UCSD-AML1 (cell line): ENCODE results near the gene CFAP46.
"Not testable (repeated sequence)": the region's sequence is repeated elsewhere in the genome, so short reads cannot be mapped to it uniquely, and the experiment has no call there.

Source experiments
- DNase-seq: peaks from one replicate; lab custom pipeline; 2025; ENCODE audit not compliant: unreplicated experiment; lab: John Stamatoyannopoulos, UW

CFAP46 gene

DNA sequence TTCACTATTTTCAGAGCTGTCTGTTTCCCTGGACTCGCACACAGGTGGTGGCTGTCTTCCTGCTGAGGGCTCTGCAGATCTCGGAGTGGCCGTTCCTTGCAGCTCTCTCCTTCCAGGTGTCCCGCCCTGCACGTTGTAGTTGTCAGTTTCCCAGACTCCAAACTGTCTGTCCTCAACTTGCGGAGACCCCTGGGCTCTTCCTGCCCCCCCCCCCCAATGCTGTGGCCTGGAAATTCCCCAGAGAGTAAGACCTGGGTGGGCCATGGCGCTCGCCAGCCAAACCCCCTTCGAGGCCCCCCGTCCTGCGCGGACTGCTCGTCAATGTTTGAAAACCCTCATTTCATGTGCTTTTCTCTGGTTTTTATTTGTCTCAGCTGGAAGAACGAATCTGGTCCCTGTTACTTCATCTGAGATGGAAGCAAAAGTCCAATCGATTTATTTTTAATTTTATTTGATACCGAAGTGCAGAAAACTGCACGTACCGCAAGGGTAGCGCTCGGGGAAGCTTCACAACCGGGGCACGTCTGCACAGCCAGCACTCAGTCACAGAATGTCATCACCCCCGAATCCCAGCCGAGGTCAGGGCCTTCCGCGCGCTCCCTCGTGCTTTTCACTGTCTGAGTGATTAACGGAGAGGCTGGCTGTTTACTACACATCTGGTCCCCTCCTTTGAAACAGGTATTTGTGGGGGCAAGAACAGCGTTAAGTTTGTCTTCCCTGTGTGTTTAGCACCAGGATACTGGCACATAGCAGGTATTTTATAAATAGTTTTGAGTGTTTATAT lies 110.0 kb downstream of the CFAP46 start:
- DNase-seq: no peak

DNA sequence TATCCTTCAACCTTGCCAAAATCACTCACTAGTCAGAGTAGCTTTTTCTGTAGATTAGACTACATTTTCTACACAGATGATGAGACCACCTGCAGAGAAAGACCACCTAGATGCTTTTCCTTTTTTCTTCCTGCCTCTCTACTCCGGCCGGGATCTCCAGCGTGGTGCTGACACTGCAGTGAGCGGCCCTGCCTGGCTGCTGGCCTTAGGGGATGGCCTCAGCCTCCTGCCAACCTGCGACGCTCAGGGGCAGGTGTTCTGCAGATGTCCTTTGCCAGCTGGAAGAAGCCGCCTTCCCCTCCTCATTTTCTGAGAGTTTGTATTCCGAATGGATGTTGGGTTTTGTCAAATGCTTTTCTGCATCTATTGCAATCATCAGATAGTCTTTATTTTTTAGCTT lies 113.0 kb downstream of the CFAP46 start:
- DNase-seq: no peak

DNA sequence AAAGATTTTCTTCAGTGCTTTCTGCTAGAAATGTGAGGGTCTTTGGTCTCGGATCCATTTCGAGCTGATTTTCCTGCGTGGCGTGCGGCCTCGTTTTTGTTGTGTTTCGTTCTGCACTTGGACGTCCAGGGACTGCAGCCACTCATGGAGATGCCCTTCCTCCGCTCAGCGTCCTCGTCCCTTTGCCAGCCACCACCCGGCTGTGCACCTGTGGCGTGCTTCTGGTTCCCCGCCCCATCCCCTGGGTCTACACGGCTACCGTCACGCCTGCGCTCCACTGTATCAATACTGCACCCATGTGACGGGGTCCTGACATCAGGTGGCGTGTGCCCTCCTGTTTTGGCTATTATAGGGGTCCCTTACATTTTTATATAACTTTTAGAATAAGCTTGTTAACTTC lies 113.7 kb downstream of the CFAP46 start:
- no peak for DNase-seq

DNA sequence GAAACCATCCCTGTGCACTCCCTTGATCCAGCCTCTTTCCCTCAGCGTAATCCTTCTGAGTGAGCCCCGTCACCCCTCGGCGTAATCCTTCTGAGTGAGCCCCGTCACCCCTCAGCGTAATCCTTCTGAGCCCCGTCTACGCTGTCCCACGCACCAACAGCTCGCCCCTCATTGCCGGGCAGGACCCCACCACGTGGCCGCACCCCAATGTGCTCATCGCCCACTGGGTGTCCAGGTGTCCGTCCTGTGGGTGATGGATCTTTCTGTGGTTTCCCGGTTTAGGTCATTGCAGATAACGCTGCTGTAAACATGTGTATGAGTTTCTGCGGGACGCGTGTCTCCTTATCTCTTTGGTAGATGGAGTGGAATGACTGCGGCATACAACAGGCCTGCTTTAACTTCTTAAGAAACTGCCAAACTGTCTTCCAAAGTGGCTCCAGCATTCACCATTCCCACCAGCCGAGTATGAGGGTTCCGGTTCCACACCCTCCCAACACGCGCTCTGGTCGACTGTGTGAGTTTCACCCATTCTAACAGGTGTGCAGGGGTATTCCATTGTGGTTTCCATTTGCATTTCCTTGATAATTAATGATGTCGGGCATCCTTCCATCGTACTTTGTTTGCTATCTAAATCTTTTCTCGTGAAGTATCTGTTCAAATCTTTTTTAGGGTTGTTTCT lies 114.4 kb downstream of the CFAP46 start:
- DNase-seq: no peak

DNA sequence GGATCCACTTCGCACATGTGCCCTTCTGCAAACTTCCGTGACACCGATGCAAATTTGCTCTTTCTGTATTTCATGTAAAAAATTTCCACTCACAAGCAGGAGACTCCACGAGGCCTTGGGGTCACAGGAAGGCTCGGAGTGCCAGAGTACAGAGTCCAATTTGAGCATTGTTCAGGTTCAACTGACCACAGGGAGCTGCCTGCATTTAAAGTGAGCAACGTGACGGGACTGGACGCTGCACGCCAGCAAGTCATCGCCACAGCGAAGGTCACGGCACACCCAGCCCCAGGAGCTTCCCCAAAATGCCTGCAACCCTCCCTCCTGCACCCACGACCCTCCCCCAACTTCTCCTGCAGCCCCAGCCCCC lies 115.0 kb downstream of the CFAP46 start:
- no peak for DNase-seq

DNA sequence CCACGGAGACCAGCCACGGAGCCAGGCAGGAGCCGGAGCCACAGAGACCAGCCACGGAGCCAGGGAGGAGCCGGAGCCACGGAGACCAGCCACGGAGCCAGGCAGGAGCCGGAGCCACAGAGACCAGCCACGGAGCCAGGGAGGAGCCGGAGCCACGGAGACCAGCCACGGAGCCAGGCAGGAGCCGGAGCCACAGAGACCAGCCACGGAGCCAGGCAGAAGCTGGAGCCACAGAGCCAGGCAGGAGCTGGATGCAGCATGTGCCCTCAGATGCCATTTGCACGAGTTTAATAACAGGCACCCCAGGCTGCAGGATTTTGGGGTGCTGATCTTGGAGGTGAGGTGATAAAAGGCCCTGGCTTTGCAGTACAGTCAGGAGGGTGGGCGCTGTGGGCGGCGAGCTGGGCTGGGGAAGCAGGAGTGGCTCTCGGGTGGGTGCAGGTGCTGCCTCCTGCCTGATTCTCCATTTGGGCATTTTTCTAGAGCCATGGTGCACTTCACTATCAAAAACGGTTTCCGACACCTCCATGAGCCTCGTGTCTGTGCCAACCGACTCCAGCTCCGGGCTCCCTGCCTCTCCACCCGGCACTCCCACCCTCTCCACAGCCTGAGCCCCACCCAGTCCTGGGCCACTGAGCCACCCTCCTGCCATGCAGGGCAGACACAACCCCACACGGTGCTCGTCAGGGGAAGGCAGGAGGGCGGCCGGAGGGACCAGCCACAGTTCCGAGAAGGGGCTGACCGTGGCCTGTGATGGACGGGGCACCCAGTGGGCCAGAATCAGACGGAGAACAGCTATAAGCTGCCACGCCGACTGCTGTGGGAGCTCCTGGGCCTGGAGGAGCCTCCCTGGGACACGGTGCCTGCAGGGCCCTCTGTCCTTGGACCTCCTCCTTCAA lies 115.6 kb downstream of the CFAP46 start:
- no peak for DNase-seq

DNA sequence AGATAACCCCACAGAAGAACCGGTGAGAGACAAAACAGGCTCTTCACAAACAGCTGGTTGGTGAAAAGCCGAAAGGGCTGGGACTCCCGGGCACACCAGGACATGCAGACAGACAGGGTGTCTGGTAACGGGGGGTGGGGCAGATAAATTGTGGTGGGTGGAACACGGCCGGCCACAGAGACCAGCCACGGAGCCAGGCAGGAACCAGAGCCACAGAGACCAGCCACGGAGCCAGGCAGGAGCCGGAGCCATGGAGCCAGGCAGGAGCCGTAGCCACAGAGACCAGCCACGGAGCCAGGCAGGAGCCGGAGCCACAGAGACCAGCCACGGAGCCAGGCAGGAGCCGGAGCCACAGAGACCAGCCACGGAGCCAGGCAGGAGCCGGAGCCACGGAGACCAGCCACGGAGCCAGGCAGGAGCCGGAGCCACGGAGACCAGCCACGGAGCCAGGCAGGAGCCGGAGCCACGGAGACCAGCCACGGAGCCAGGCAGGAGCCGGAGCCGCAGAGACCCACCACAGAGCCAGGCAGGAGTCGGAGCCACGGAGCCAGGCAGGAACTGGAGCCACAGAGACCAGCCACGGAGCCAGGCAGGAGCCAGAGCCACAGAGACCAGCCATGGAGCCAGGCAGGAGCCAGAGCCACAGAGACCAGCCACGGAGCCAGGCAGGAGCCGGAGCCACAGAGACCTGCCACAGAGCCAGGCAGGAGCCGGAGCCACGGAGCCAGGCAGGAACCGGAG lies 116.4 kb downstream of the CFAP46 start:
- not testable (repeated sequence) for DNase-seq

DNA sequence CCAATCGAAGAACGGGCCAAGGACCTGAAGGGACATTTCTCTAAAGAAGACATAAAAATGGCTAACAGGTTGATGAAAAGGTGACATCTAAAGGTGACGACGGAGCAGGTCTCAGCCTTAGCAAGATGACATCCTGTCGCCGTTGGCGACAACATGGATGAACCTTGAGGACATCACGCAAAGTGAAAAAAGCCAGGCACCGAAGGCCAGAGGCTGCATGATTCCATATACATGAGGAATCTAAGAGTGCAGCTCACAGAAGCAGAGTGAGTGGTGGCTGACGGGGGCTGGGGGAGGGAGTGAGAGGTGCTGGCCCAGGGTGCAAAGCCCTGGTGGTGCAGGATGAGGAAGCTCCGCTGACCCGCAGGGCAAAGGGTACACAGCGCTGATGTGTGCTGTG lies 122.3 kb downstream of the CFAP46 start:
- DNase-seq: no peak

DNA sequence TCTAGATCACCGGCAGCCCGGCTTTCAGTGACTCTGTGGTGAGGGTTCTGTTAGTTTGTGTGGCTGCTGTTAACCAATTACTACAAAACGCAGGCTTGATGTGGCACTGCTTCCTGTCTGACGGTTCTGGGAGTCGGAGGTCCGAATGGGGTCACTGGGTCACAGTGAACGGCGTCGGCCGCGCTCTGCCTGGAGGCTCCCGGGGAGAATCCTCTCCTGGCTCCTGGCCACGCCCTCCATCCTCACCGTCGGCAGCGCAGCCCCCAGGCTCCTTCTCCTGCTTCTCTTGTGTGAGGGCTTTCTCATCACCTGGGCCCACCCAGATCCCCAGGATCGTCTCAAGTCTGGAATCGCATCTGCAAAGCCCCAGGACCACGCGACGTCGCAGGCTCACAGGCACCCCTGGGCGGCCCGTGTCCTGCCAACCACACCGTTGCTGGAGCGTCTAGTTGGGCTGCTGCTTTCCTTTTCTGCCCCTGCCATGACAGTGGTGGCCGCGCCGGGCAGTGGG lies 124.6 kb downstream of the CFAP46 start:
- DNase-seq: no peak

DNA sequence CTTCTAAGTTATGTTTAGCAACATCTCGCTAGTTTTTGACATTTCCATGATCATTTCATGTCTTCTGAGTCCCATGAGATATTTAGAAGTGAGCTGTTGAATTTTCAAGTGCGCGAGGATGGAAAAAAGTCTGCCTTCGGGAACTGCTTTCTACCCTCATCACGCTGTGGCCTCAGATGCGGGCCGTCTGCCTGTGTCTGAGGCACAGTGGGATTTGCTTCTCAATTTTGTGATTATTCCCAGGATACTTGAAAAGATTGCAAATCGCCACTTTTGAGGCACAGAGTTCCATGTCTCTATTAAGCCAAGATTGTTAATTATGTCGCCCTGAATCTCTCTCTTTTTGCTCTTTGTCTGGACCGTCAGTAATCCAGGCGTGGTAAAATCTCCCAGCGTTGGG lies 125.7 kb downstream of the CFAP46 start:
- DNase-seq: no peak

DNA sequence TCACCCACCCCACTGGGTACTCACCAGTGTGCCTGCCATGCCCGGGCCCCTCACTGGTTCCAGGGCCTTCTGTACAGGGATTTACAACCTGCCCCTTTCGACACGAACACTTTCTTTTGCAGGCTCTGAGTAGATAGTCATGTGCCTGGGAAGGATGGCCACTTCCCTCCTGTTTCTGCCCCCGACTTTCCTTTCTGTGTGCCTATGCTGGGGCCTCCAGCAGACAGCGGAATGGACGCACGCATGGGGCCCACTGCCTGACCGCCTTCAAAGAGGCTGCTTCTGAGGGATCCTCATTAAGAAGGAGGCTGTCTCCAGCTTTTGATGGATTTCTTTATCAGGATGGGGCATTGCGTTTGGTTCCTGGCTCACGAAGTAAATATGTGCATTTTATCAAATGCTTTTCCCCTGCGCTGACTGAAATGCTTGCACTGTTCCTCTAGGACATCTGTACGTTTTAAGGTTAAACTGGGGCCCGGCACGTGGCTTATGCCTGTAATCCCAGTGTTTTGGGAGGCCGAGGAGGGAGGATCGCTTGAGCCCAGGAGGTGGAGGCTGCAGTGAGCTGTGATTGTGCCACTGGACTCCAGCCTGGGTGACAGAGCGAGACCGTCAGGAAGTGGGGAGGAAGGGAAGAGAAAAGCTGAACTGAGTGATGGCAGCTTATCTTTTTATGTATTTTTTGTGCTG lies 127.1 kb downstream of the CFAP46 start:
- no peak for DNase-seq

DNA sequence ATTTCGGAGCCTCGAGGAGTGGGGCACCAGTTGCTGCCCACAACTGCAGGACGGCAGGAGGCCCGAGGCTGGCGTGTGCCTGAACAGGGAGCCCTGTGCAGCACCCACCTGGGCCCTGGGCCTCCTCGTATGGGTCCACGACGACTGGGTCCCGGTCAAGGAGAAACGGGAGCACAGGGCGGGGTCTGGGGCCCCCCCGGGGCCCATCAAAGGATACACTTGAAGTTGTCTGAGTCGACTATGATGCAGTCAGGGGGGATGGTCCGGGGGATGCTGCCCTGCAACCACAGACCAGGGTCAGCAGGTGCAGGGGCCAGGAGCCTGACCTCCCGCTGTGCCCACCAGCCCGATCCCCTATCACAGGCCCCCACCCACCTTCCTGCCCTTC lies 127.9 kb downstream of the CFAP46 start:
- no peak for DNase-seq

DNA sequence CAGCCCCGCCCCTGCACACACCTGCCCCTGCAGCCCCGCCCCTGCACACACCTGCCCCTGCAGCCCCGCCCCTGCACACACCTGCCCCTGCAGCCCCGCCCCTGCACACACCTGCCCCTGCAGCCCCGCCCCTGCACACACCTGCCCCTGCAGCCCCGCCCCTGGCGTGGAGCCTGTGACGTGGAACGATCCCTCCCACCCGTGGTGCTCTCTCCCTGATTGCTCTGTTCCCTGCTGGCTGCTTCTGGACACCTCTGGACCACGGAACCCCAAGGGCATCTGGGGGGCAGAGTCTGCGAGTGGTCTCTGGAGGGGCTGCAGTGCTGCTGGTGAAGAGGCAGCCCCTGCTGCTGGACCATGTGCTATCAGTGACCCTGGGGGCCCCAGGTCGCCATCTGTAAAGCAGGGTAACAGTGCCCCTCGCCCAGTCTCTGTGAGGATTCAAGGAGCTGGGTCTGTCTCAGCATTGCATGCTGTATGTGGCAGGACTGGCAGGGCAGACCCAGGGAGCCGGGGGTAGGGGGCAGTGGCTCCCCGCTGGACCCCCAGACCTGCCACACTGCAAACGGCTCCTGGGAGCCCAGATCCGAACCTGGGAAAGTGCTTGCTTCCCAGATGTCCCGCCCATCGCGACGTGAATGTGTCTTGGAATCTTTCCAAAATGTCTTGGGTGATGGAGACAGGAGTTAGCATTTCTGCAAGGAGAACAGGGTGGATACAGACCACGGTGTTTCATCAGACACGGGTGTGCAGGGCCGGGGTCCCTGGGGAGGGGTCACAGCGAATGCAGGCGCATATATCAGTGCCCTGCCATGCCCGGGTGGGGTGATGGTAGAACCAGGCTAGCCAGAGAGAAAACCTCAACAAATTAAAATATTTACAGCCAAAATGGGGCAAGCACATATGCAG lies 128.6 kb downstream of the CFAP46 start:
- DNase-seq: no peak

DNA sequence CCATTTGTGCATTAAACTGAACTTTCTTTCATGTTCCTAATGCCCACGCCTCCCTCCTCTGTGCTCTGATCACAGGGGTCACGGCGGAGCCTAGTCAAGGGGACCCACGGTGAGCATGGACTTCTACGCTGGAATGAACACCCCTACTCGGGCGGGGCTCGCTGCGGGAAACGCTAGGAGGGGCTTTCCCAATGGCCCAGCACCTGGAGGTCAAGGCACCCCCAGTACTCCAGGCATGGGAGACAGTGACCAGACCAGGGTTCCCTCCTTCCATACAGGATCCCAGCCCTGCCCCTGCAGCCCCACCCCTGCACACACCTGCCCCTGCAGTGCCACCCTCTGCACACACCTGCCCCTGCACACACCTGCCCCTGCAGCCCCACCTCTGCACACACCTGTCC lies 129.4 kb downstream of the CFAP46 start:
- no peak for DNase-seq

DNA sequence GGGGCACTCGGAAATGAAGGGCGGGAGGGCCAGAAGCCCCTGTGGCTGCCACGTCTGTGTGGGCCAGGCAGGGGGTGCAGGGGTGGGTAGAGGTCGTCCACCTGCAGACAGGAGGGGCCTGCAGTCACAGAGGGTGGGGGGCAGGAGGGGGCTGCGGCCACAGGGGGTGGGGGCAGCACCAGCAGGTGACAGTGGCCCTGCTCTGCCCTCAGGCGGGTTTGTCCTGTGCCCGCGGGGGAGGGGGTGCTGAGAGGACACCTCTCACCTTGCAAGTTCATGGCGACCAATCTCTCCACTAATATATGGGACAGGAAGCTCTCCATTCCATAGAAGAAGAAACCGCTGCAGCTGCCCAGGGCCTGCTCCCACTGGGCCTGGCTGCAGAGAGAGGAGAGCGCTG lies 129.8 kb downstream of the CFAP46 start:
- DNase-seq: no peak

DNA sequence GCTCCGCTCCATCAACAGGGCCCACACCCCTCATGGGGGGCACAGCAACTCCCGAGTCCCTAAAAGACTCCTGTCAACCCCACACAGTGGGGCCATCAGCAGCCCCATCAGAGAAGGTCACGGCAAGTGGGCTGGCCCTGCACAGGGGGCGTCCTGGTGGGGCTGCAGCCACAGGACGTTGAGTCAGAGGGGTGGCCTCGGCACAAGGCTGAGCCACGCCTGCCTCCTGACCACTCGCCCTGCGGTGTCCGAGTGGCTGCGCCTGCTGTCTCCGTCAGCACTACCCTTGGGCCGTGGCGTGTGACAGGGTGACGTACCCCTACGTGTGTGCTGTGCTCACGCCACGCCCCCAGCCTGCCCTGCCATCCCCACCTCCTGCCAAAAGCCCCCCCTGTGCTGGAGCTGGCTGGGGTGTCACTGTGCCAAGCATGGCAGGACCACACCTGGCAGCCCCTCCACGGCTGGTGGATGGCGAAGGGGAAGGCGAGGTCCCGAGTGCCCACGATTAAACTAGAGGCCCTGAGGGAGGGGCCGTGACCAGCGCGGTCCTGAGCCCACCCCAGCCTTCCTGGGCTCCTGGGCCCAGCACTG lies 130.4 kb downstream of the CFAP46 start:
- no peak for DNase-seq

DNA sequence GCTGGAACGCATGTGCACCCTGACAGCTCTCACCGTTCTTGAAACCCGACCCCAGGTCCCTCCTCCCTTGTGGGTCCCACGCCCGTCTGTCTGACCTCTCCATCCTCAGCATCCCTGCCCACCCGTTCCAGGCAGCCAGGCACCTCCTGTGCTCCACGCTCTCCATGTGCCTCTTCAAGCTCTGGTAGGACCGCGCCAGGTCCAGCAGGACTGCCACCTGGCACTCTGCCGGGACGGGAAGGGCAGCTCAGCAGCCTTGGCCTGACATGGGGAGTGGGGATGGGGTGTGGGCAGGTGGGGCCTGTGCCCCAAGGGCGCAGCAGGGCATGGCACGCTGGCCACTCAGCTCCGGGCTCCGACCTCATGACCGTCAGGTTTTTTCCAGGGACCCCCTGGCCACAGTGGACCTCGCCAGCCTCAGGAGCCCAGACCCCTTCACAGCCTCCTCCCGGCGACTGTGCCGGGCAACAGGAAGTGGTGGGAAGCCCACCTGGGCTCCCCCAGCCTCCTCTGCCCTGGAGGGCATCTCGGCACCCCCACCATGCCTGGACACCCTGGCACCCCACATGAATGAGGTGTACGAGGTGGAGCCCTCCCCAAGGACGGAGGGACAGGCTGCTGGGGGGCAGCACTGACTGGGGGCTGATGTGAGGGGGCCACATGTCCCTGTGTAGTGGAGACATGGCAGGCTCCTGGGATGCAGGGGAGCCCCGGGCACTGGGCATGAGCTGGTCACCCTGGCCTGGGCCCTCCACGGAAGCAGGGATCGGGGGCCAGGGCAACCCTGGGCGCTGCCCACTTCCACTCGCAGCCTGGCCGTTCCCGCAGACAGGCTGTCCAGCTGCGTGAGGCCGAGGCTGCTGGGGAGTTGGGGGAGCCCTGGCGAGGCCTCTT lies 131.3 kb downstream of the CFAP46 start:
- DNase-seq: no peak
